GM12878 (cell line): Measurements from ENCODE around the gene HES2. TPM values are rescaled to one million over a fixed set of nuclear protein-coding genes. Genes with fewer than 3 reads are reported as not detected.
A peak's percentile ranks its signal among the peaks of the same experiment; 100 is the strongest.

ENCODE experiments used
- ATAC-seq: fragments of 200-7000 bp; cut with Tn5 transposase; 3 replicates; pipeline ENCODE4 v1.9.1; 2020; ENCODE audit warnings: mild to moderate bottlenecking, moderate library complexity
- BruUV-seq: library from RNA; stranded (reverse); fragments of 400-500 nt; replicated peaks from 2 replicates; lab custom pipeline; 2021; lab: Mats Ljungman, UMichigan
- CTCF ChIA-PET: fragments of 300-600 bp; sonication (Branson Sonifier 250); formaldehyde crosslinking; extraction: SDS; loops from one replicate; lab custom pipeline; 2021; ENCODE audit warnings: inconsistent platforms; lab: Yijun Ruan, JAX
- POLR2A ChIA-PET: fragments of 350-600 bp; formaldehyde crosslinking; extraction: SDS; loops from one replicate; lab custom pipeline; 2021; ENCODE audit warnings: inconsistent platforms; lab: Charles Lee
- RAD21 ChIA-PET: fragments of 300-600 bp; sonication (Branson Sonifier 250); formaldehyde crosslinking; loops from one replicate; lab custom pipeline; 2023; ENCODE audit warnings: antibody characterized with exemption; ENCODE audit not compliant: unreplicated experiment; lab: Charles Lee
- SMC1A ChIA-PET: fragments of 300-600 bp; sonication (Branson Sonifier 250); formaldehyde crosslinking; loops from one replicate; lab custom pipeline; 2023; ENCODE audit not compliant: unreplicated experiment, uncharacterized antibody; lab: Charles Lee
- DNase-seq: peaks from one replicate; pipeline ENCODE4 v3.0.0-alpha.2; 2011; ENCODE audit warnings: low read depth, low spot score
- FAIRE-seq: peaks from 3 replicates; lab custom pipeline; 2011; peaks lifted over from hg19 to GRCh38; lab: Jason Lieb, UNC
- H2AFZ ChIP-seq: 2 replicates; pipeline ENCODE4 v1.6.0; 2011; ENCODE audit warnings: low read depth, low read length, control low read depth; ENCODE audit not compliant: control insufficient read depth
- H3K27ac ChIP-seq: 2 replicates; pipeline ENCODE4 v1.5.1; 2011; ENCODE audit warnings: control low read depth; ENCODE audit not compliant: control insufficient read depth, insufficient read depth
- H3K27me3 ChIP-seq, 2 experiments: replicated peaks in 1 of 2; 2 replicates each; pipeline versions ENCODE4 v1.6.0 to v1.6.1; 2011; ENCODE audit warnings: low read length in 1 of 2; ENCODE audit not compliant: control insufficient read depth in 2 of 2, insufficient read depth in 2 of 2
- H3K36me3 ChIP-seq, 2 experiments: 2 replicates each; pipeline ENCODE4 v1.5.1; 2011; ENCODE audit warnings: low read length in 1 of 2; ENCODE audit not compliant: control insufficient read depth in 2 of 2, insufficient read depth in 2 of 2
- H3K4me1 ChIP-seq: 2 replicates; pipeline ENCODE4 v1.6.1; 2011; ENCODE audit warnings: mild to moderate bottlenecking, low read length, moderate library complexity, mixed read lengths; ENCODE audit not compliant: control insufficient read depth, insufficient read depth
- H3K4me2 ChIP-seq: 2 replicates; pipeline ENCODE4 v1.6.0; 2011; ENCODE audit warnings: control low read depth; ENCODE audit not compliant: control insufficient read depth, insufficient read depth
- H3K4me3 ChIP-seq: fragments of 200-600 bp; sonication (generic); 2 replicates; pipeline ENCODE4 v1.5.1; 2016
- H3K79me2 ChIP-seq: 2 replicates; pipeline ENCODE4 v1.6.0; 2011; ENCODE audit warnings: low read length; ENCODE audit not compliant: control insufficient read depth, insufficient read depth
- H3K9ac ChIP-seq: 2 replicates; pipeline ENCODE4 v1.8.0; 2011; ENCODE audit warnings: low read length, control low read depth, mixed read lengths; ENCODE audit not compliant: control insufficient read depth, insufficient read depth
- H3K9me3 ChIP-seq: replicated peaks from 3 replicates; pipeline ENCODE4 v1.5.1; 2011; ENCODE audit warnings: mild to moderate bottlenecking, low read length; ENCODE audit not compliant: control insufficient read depth, insufficient read depth
- H4K20me1 ChIP-seq: 2 replicates; pipeline ENCODE4 v1.6.0; 2011; ENCODE audit not compliant: control insufficient read depth, insufficient read depth
- BCL3 ChIP-seq: IDR thresholded peaks from 2 replicates; pipeline ENCODE4 v1.6.1; 2011; ENCODE audit warnings: borderline replicate concordance, low read depth, mild to moderate bottlenecking, moderate library complexity, low read length; ENCODE audit not compliant: insufficient read depth, poor library complexity, severe bottlenecking
- CHD1 ChIP-seq: IDR thresholded peaks from 2 replicates; pipeline ENCODE4 v1.6.1; 2012; ENCODE audit warnings: low read depth, low read length, improper control_type of control experiment
- E4F1 ChIP-seq: fragments of 450-650 bp; IDR thresholded peaks from 2 replicates; pipeline ENCODE4 v1.6.1; 2018; ENCODE audit warnings: borderline replicate concordance, mild to moderate bottlenecking; ENCODE audit not compliant: partially characterized antibody
- EZH2 ChIP-seq: IDR thresholded peaks from 2 replicates; pipeline ENCODE4 v1.6.1; 2012; ENCODE audit warnings: low read depth, mild to moderate bottlenecking, control low read depth, inconsistent platforms, low read length, borderline replicate concordance; ENCODE audit not compliant: control insufficient read depth
- KAT2A ChIP-seq: conservative IDR thresholded peaks from 2 replicates; pipeline ENCODE4 v1.6.1; 2011; ENCODE audit warnings: low read depth, low read length; ENCODE audit not compliant: control insufficient read depth
- NFYB ChIP-seq: IDR thresholded peaks from 2 replicates; pipeline ENCODE4 v1.6.1; 2011; ENCODE audit warnings: low read depth, mild to moderate bottlenecking, low read length, improper control_type of control experiment, moderate library complexity; ENCODE audit not compliant: insufficient read depth
- NKRF ChIP-seq: fragments of 450-650 bp; conservative IDR thresholded peaks from 2 replicates; pipeline ENCODE4 v1.6.1; 2017; ENCODE audit warnings: mild to moderate bottlenecking, moderate library complexity
- POLR2AphosphoS5 ChIP-seq: IDR thresholded peaks from 2 replicates; pipeline ENCODE4 v1.6.1; 2011; ENCODE audit warnings: mild to moderate bottlenecking, low read length, inconsistent platforms
- RAD21 ChIP-seq: IDR thresholded peaks from 2 replicates; pipeline ENCODE4 v1.6.1; 2011; ENCODE audit warnings: mild to moderate bottlenecking, low read depth, low read length, moderate library complexity; ENCODE audit not compliant: insufficient read depth
- SMC3 ChIP-seq: IDR thresholded peaks from 2 replicates; pipeline ENCODE4 v1.6.1; 2011; ENCODE audit warnings: low read length, improper control_type of control experiment, borderline replicate concordance
- TCF12 ChIP-seq: IDR thresholded peaks from 2 replicates; pipeline ENCODE4 v1.6.1; 2011; ENCODE audit warnings: low read depth, mild to moderate bottlenecking, low read length
- TCF7 ChIP-seq: IDR thresholded peaks from 2 replicates; pipeline ENCODE4 v1.6.1; 2014; ENCODE audit warnings: antibody characterized with exemption, borderline replicate concordance
- YY1 ChIP-seq: IDR thresholded peaks from 2 replicates; pipeline ENCODE4 v1.6.1; 2011; ENCODE audit warnings: low read depth, mild to moderate bottlenecking, low read length
- ZNF24 ChIP-seq: fragments of 450-650 bp; IDR thresholded peaks from 2 replicates; pipeline ENCODE4 v1.6.1; 2017; ENCODE audit warnings: antibody characterized with exemption, mild to moderate bottlenecking
- WGBS: methylation state at CpG from one replicate; pipeline ENCODE4 v1.1.6; 2016; ENCODE audit warnings: low lambda C conversion rate; ENCODE audit not compliant: insufficient replicate concordance, insufficient coverage; ENCODE audit errors: missing lambda C conversion rate; 5-methylcytosine and 5-hydroxymethylcytosine counted together
- in situ Hi-C: fragments of 300-500 bp; cut with MboI; formaldehyde crosslinking; loops from 9 replicates; pipeline ENCODE4 v1.14.3; 2018; ENCODE audit warnings: mixed read lengths
- intact Hi-C: fragments of 100-400 bp; cut with micrococcal nuclease; formaldehyde crosslinking; loops from one replicate; pipeline ENCODE4 v1.14.2; 2022; ENCODE audit not compliant: unreplicated experiment
- polyA plus RNA-seq, 11 experiments: library from polyadenylated mRNA; depleted of rRNA in 4 of 11; unstranded in 6 of 11; stranded (reverse) in 5 of 11; fragments of >200 nt; fragmentation: Nextera tagmentation in 4 of 11; fragmentation: Illumina TruSeq in 1 of 11; extraction: Ambion mirVana in 4 of 11; extraction: Trizol in 1 of 11; gene quantifications; 1 replicate in 1 of 11; 2 replicates in 10 of 11; pipeline versions ENCODE4 v1.2.1 to v1.2.3, GENCODE V29; 2011 to 2016; ENCODE audit warnings: inconsistent platforms in 2 of 11, missing spikeins in 2 of 11, low read depth in 1 of 11
- total RNA-seq, 4 experiments: library from RNA; depleted of rRNA in 3 of 4; stranded (reverse); fragments of >200 nt in 3 of 4; fragmentation: Illumina TruSeq in 1 of 4; extraction: Trizol in 1 of 4; gene quantifications; 2 replicates each; pipeline versions ENCODE4 v1.2.1 to v1.2.3, GENCODE V29; 2013 to 2021

HES2 gene
- total and polyA plus RNA-seq, 10 of the 15 experiments (the other 5 are each of a cell fraction or from before 2014, with no cell fraction given), result 0.13 to 2.0 (median 0.26) TPM

GRCh38 chr1:6423321-6423999 is 3.7 kb upstream of the HES2 start:
- SMC1A ChIA-PET, result interaction anchor here (0.6 to 2.3 kb wide), 4 partner anchors 10 to 68 kb away, joined by 3 to 17 read pairs (median 4); partner anchors contain the start of gene PLEKHG5
- Histone ChIP-seq H4K20me1 (no peaks in the 10 kb centered on the region; the same call in 1 of the 2 replicates), H2AFZ (no peak overlapping the region), H3K9ac (no peak overlapping the region), H3K4me3 (no peak overlapping the region), H3K79me2 (no peaks in the 10 kb centered on the region), H3K27ac (no peak overlapping the region), H3K9me3 (no peaks in the 10 kb centered on the region), H3K36me3 (no peaks in the 10 kb centered on the region), H3K27me3 (peaks cover 18 to 22% of the 10 kb centered on the region in 2 experiments; a peak in 3 of 4 replicates), H3K4me1 (peaks cover 10% of the 10 kb centered on the region), H3K4me2 (no peak overlapping the region)
- WGBS, result 13% methylated on average over 24 of the region's 24 CpGs
- FAIRE-seq, result peak; percentile 98
- intact Hi-C loops, result no loop called here
- CTCF ChIA-PET, result interaction anchor here (0.6 to 10.9 kb wide), 21 partner anchors 10 to 314 kb away, joined by 3 to 137 read pairs (median 4); partner anchors contain the start of gene ACOT7
- in situ Hi-C loops, result no loop called here
- BruUV-seq, result no TSS peak
- DNase-seq, result no peak
- RAD21 ChIA-PET, result interaction anchor here (0.7 to 3.9 kb wide), 4 partner anchors 15 to 34 kb away, joined by 3 to 44 read pairs (median 3); no protein-coding TSS in a partner anchor
- ATAC-seq, result peak; percentile 75
- POLR2A ChIA-PET, result interaction anchor here (1.3 kb wide), 1 partner anchor 14 kb away, joined by 3 read pairs; no protein-coding TSS in a partner anchor
- TF ChIP-seq BCL3, result no peak
- no peak for TF ChIP-seq KAT2A
- no peak for TF ChIP-seq POLR2AphosphoS5
- no peak for TF ChIP-seq ZNF24
- peak; percentile 44; the same call in 1 of the 2 replicates for TF ChIP-seq SMC3
- TF ChIP-seq EZH2, result 0 out of 2 replicates have a peak, but pooled peaks have one; percentile 2
- 0 out of 2 replicates have a peak, but pooled peaks have one; percentile 18 for TF ChIP-seq TCF12
- no peak for TF ChIP-seq TCF7
- TF ChIP-seq NKRF, result no peak
- TF ChIP-seq NFYB, result no peak
- TF ChIP-seq YY1, result 0 out of 2 replicates have a peak, but pooled peaks have one; percentile 14
- TF ChIP-seq RAD21, result peak; percentile 52
- no peak for TF ChIP-seq E4F1
- TF ChIP-seq CHD1, result no peak
